NCI-H2171 treated with DMSO at 0.1 percent for 48 hours (cell line): ENCODE results near the gene TMEM263.
"Not testable (repeated sequence)": the region's sequence is repeated elsewhere in the genome, so short reads cannot be mapped to it uniquely, and the experiment has no call there.

ENCODE experiments used
- DNase-seq: peaks from one replicate; lab custom pipeline; 2025; lab: John Stamatoyannopoulos, UW

Gene TMEM263

DNA sequence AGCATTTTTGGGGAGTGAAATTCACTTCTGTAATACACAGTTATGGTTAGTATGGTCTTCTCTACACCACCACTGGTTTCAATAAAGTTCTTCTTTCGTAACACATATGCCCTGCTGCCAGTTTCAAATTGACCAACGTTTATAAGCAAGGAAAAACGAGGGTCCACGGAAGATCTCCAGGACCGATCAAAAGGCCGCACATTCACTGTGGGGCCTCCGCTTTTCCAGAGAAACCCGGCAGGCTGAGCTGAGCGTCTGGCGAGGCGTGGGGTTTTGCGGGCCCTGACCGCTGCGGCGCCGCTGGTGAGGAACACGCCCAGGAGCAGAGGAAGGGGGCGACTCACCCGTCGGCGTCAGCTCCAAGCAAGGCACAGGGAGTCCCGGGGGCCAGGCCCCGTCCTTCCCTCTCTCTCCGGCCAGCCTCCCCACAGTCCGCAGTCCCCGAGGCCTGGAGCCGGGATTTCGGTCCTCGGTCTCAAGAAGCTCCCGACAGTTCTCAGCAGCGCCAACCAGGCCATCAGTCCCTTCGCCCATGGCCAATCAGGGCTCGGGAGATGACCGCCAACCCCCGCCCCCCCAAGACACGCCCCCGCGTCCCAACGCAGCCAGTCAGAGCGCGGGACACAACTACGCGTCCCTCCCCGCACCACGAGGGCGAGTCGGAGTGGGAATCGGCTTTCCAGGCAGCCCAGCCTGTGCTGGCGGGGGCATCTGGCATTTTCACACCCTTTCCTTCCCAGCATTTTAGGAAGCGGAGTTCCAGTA lies 31.1 kb downstream of the TMEM263 start, which contains the start of gene MTERF2:
MTERF2 (minus strand) TSS at position 522 of the 765 bp plus-strand sequence. CDS start 8,432 bp downstream, outside the sequence.
- peak; percentile 93 for DNase-seq

DNA sequence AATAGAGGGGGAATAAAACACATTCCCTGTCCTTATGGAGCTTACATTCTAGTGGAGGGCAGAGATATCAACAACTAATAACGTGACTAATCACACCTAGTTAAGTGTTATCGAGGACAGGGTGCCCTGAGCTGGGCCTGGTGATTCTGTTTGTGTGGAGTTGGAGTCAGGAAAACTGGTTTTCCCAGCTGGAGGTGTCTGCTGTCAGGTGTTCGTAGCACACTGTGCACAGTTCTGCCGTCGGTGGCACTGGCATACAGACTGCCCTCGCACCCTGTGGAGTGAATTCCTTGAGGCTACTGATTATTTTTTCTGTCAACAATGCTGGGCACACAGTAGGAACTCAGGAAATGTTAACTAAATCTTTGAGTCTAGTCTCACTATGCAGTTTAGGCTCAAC lies 32.1 kb downstream of the TMEM263 start:
- DNase-seq = no peak

DNA sequence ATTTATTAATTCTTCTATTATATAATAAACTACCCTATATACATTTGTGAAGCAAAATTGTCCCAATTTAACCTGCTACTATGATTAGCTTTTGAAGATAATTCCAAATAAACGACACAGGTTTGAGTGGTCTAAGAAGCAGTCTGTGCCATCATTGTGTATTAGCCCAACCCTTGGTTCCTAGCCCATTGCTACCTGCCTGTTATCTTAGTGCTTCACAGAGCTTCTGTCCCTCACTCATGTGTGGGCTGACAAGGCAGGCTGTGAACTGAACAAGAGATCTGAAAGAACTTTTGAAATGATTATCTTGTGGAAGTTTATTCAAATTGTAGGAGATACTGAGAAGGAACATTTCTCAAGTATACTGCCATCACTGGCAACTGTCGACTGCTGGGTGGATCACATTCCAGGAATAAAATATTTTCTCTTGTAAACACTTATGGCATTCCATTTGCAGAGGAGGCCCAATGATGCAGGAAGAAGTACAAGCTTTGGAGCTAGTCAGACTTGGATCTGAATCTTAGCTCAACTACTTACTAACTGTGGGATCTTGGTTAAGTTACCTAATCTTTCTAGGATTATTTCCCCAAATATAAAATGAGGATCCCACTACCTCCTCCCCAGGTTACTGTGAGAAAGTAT lies 39.0 kb downstream of the TMEM263 start:
- no peak for DNase-seq

DNA sequence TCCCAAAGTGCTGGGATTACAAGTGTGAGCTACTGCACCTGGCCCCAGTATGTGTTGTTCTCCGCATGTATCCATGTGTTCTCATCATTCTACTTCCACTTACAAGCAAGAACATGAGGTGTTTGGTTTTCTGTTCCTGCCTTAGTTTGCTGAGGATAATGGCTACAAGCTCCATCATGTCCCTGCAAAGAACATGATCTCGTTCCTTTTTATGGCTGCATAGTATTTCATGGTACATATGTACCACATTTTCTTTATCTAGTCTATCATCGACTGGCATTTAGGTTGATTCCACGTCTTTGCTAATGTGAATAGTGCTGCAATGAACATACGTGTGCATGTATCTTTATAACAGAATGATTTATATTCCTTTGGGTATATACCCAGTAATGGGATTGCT lies 40.4 kb downstream of the TMEM263 start:
- DNase-seq = not testable (repeated sequence)

DNA sequence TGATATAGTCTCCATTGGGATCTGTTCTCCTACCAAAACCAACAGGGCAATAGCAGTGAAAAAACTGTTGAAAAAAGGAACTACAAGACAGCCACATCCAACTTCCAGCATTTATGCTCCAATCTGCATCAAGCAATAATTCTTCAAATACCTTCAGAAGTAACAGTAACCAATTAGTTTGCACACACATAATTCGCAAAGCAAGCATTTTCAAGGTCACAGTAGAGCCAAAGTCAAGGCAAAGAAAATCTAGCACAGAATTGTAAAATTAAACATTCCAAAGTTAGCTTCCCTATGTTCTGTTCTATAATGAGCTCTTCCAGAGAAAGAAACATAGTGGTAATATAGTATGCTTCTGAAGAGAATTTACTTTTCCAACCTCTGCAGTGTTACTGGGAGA lies 42.2 kb downstream of the TMEM263 start:
- DNase-seq = no peak

DNA sequence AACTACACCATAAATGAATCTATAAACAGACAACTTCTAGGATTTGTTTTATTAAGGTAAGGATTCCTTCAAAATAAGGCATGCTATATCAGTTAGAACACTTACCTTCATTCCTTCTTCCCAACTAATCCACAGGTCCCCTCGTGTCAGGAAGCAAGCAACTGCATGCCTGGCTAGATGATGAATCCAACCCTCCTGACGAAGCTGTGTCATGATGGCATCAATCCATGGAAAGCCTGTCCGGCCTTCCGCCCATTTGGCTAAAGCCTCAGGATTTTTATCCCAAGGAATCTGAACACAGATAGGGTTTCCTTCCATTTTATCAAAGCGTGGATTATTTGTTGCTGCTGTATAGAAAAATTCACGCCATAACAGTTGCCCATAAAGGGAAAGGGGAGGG lies 43.7 kb downstream of the TMEM263 start:
- DNase-seq = no peak

DNA sequence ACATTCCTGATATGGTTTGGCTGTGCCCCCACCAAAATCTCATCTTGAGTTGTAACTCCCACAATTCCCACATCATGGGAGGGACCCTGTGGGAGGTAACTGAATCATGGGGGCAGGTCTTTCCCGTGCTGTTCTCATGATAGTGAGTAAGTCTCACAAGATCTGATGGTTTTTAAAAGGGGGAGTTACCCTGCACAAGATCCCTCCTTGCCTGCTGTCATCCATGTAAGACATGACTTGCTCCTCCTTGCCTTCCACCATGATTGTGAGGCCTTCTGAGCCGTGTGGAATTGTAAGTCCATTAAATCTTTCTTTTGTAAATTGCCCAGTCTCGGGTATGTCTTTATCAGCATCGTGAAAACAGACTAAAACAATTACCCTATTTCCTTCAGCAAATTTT lies 47.0 kb downstream of the TMEM263 start:
- DNase-seq = not testable (repeated sequence)

DNA sequence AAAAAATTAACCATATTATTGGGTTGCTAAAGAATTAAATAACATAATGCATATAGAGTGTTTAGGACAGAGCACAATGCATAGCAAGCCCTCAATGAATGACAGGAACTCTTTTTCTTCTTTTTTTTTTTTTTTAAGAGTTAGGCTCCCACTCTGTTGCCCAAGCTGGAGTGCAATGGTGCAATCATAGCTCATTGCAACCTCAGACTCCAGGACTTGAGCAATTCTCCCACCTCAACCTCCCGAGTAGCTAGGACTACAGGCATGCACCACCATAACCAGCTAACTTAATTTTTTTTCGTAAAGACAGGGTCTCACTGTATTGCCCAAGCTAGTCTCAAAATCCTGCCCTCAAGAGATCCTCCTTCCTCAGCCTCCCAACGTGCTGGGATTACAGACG lies 51.7 kb downstream of the TMEM263 start:
- DNase-seq = no peak

DNA sequence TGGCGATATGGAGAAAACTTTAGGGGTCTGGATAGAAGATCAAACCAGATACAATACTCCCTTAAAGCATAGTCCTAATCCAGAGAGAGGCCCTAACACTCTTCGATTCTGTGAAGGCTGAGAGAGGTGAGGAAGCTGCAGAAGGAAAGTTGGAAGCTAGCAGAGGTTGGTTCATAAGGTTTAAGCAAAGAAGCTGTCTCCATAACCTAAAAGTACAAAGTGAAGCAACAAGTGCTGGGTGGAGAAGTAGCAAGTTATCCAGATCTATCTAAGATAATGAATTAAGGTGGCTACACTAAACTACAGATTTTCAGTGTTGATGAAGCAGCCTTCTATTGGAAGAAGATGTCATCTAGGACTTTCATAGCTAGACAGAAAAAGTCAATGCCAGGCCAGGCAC lies 55.8 kb downstream of the TMEM263 start:
- DNase-seq = no peak

DNA sequence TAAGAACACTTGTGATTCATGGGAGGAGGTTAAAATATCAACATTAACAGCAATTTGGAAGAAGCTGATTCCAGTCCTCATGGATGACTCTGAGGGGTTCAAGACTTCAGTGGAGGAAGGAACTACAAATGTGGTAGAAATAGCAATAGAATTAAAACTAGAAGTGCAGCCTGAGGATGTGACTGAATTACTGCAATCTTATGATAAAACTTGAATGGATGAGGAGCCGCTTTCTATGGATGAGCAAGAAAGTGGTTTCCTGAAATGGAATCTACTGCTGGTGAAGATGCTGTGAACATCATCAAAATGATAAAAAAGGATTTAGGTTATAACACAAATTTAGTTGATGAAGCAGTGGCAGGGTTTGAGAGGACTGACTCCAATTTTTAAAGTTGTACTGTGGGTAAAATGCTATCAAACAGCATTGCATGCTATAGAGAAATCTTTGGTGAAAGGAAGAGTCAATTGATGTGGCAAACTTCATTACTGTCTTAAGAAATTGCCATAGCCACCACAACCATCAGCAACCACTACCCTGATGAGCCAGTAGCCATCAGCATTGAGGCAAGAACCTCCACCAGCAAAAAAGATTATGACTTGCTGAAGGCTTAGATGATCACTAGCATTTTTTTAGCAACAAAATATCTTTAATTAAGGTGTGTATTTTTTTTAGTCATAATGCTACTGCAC lies 57.2 kb downstream of the TMEM263 start:
- no peak for DNase-seq

DNA sequence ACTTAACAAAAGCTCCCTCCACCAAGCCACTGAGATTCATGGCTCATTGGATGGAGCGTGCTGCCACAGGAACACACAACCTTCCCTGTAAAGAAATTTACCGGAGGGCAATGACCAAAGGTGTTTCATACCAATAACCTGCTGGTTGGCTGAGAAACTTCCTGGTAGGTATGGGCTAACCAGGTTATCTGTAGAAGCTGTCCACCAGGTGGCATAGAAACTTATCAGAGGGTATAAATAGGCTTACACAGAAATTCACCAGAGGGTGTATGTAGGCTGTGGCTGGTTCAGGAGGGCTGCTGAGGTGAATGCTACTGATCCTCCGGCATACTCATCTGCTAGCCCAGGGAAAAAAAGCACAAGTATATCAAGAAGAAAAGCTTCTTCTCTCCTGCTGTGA lies 58.3 kb downstream of the TMEM263 start:
- DNase-seq = peak; percentile 19

DNA sequence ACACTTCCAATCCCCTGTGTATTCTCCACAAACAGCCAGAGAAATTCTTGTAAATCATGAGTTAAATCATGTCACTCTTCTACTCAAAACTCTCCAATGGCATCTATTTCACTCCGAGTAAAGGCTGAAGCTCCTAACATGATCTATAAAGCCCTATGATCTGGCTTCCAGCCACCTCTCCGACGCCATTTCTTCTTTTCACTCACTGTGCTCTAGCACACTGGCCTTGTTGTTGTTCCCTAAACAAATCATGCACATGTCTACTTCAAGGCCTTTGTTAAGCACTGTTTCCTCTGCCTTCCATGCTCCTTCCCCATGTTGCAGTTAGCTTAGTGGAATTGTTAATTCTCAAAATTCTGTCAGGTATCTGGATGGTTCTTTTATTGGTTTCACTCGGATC lies 61.3 kb downstream of the TMEM263 start:
- no peak for DNase-seq

DNA sequence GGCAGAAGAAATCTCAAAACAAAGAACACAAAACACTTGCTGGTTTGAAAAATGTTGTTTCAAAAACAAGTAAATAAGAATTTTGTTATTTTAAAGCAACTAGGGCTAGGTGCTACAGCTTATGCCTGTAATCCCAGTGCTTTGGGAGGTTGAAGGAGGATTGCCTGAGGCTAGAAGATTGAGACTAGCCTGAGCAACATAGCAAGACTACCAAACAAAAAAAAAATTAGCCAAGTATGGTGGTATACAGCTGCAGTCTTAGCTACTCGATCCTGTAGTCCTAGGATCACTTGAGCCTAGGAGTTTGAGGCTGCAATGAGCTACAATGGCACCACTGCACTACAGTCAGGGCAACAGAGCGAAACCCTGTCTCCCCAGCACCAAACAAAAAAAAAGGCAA lies 63.8 kb downstream of the TMEM263 start:
- DNase-seq = no peak
